CD4-positive, alpha-beta T cell treated with Interleukin-6 at 100 ng/mL for 8 hours (primary cell): Measurements from ENCODE around the gene NUDT2.
"Not testable (repeated sequence)": the region's sequence is repeated elsewhere in the genome, so short reads cannot be mapped to it uniquely, and the experiment has no call there.

Experiments
- DNase-seq: peaks from one replicate; pipeline ENCODE4 v3.0.0-alpha.2; 2020; ENCODE audit warnings: mixed read lengths, low spot score

The NUDT2 gene

GRCh38 chr9:34328987-34329832 lies at the start of gene NUDT2, which contains the start of gene KIF24:
TSS of gene NUDT2 (plus strand) at chr9:34329569. CDS start at chr9:34339040, 9,471 bp downstream.
TSS of gene KIF24 (minus strand) at chr9:34329268. CDS start at chr9:34311346, 17,922 bp downstream.
- peak; percentile 99 for DNase-seq

GRCh38 chr9:34282096-34282495 lies 47.3 kb upstream of the NUDT2 start:
- DNase-seq, result no peak

GRCh38 chr9:34289159-34289558 lies 40.2 kb upstream of the NUDT2 start:
- DNase-seq, result no peak

GRCh38 chr9:34291023-34291422 lies 38.3 kb upstream of the NUDT2 start:
- no peak for DNase-seq

GRCh38 chr9:34291423-34291822 lies 37.9 kb upstream of the NUDT2 start:
- no peak for DNase-seq

- DNase-seq, result no peak
Observed at GRCh38 chr9:34292552-34292951, 36.8 kb upstream of the NUDT2 start.

- not testable (repeated sequence) for DNase-seq
Observed at GRCh38 chr9:34301064-34301463, 28.3 kb upstream of the NUDT2 start.

- not testable (repeated sequence) for DNase-seq
Observed at GRCh38 chr9:34308316-34308715, 21.1 kb upstream of the NUDT2 start.

- no peak for DNase-seq
Observed at GRCh38 chr9:34310215-34310614, 19.2 kb upstream of the NUDT2 start.

GRCh38 chr9:34311499-34312185 lies 17.7 kb upstream of the NUDT2 start:
- DNase-seq, result no peak

GRCh38 chr9:34317436-34317835 lies 11.9 kb upstream of the NUDT2 start:
- no peak for DNase-seq

- no peak for DNase-seq
Observed at GRCh38 chr9:34318163-34318790, 11.1 kb upstream of the NUDT2 start.

- DNase-seq, result no peak
Observed at GRCh38 chr9:34321451-34321850, 7.9 kb upstream of the NUDT2 start.

- no peak for DNase-seq
Observed at GRCh38 chr9:34322899-34323591, 6.3 kb upstream of the NUDT2 start.

GRCh38 chr9:34326690-34327089 lies 2.7 kb upstream of the NUDT2 start:
- DNase-seq, result no peak

- DNase-seq, result no peak
Observed at GRCh38 chr9:34328500-34328986, 826 bp upstream of the NUDT2 start.

- DNase-seq, result no peak
Observed at GRCh38 chr9:34331196-34331595, 1.8 kb downstream of the NUDT2 start.

- DNase-seq, result peak; percentile 16
Observed at GRCh38 chr9:34332076-34332964, 3.0 kb downstream of the NUDT2 start.

GRCh38 chr9:34333836-34334235 lies 4.5 kb downstream of the NUDT2 start:
- DNase-seq, result no peak

- no peak for DNase-seq
Observed at GRCh38 chr9:34334337-34334824, 5.0 kb downstream of the NUDT2 start.

GRCh38 chr9:34334916-34335315 lies 5.5 kb downstream of the NUDT2 start:
- DNase-seq, result no peak
